ENCODE data around the gene ADCY10. TPM values are rescaled to one million over a fixed set of nuclear protein-coding genes. Genes with fewer than 3 reads are reported as not detected.
A peak's percentile ranks its signal among the peaks of the same experiment; 100 is the strongest.

The ADCY10 gene
- total RNA-seq, 1 donor from 2014 or later = 0.27 TPM

DNA sequence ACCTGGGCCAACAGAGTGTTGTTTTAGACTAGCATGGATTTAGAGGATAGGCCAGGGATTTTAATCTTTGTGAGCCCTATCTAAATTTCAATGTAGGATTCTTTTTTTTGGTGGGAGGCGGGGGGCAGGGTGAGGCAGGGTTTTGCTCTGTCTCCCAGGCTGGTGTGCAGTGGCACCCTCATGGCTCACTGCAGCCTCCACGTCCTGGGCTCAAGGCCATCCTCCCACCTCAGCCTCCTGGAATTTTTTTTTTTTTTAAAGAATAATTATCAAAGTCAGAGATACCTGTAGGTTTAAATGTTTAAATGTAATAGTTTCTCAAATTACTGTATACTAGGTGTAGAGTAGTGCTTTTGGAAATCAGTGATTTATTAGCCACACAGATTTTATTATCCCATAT, 26.3 kb upstream of the ADCY10 start:
- Histone ChIP-seq H3K36me3 (ENCODE audit: insufficient read depth, low read length) (no peaks in the 10 kb centered on the region), H3K4me3 (ENCODE audit: insufficient read depth, low read depth, low read length) (no peak overlapping the region), H2AFZ (ENCODE audit: low read depth, low read length) (no peak overlapping the region), H3K27me3 (ENCODE audit: insufficient read depth, low read length) (no peaks in the 10 kb centered on the region), H4K20me1 (ENCODE audit: insufficient read depth, low read length) (peaks cover 50% of the 10 kb centered on the region), H3K9me3 (ENCODE audit: insufficient read depth, low read depth, low read length) (no peaks in the 10 kb centered on the region), H3K79me2 (ENCODE audit: insufficient read depth, low read length) (peaks cover 88% of the 10 kb centered on the region), H3K4me2 (ENCODE audit: low read length) (no peak overlapping the region), H3K27ac (ENCODE audit: low read depth, low read length) (no peak overlapping the region), H3K9ac (ENCODE audit: low read length) (no peak overlapping the region), H3K4me1 (ENCODE audit: insufficient read depth, low read length) (peaks cover 8% of the 10 kb centered on the region)
- Mint-ChIP-seq H3K9me3 (ENCODE audit: unreplicated experiment) (no peaks in the 10 kb centered on the region), H3K4me3 (ENCODE audit: unreplicated experiment) (no peak overlapping the region), H3K27me3 (ENCODE audit: low read depth, unreplicated experiment) (no peaks in the 10 kb centered on the region), H3K4me1 (ENCODE audit: low read depth, unreplicated experiment) (no peaks in the 10 kb centered on the region), H3K27ac (ENCODE audit: unreplicated experiment) (no peak overlapping the region), H3K36me3 (ENCODE audit: low read depth, unreplicated experiment) (no peaks in the 10 kb centered on the region)
- TF ChIP-seq, protein P1, sequence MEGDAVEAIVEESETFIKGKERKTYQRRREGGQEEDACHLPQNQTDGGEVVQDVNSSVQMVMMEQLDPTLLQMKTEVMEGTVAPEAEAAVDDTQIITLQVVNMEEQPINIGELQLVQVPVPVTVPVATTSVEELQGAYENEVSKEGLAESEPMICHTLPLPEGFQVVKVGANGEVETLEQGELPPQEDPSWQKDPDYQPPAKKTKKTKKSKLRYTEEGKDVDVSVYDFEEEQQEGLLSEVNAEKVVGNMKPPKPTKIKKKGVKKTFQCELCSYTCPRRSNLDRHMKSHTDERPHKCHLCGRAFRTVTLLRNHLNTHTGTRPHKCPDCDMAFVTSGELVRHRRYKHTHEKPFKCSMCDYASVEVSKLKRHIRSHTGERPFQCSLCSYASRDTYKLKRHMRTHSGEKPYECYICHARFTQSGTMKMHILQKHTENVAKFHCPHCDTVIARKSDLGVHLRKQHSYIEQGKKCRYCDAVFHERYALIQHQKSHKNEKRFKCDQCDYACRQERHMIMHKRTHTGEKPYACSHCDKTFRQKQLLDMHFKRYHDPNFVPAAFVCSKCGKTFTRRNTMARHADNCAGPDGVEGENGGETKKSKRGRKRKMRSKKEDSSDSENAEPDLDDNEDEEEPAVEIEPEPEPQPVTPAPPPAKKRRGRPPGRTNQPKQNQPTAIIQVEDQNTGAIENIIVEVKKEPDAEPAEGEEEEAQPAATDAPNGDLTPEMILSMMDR (IDR thresholded peaks at IDR 0.05; ENCODE audit: insufficient read depth, low read depth, low read length) = no peak
- no peak for TF ChIP-seq EZH2 (IDR thresholded peaks at IDR 0.05; ENCODE audit: insufficient read depth, low read length)
- FAIRE-seq (no peak), DNase-seq (ENCODE audit: low read depth) (no peak)

DNA sequence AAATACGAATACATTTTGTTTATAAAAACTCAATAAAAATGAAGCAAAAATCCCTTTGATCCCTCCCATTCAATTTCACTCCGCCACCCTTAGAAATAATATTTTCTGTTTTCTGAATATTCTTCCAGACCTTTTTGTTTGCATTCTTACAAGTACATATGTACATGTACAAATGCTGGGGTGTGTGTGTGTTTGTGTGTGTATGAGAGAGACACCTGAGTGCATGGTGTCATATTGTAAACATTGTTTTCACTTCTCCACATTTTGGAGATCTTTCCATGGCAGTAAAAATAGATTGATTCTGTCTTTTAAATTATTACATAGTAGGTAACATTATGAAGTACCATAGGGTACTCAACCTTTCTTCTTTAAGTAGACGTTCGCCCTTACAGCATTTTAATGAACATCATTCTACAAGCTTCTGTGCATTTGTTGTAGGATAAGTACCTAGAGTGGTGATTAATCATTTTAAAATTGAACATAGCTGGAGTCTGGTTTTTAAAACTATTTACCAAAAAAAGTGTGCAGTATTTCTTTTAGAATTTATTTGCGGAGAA, 24.2 kb upstream of the ADCY10 start:
- no peak for TF ChIP-seq EZH2 (IDR thresholded peaks at IDR 0.05; ENCODE audit: insufficient read depth, low read length)
- TF ChIP-seq, protein P1 (IDR thresholded peaks at IDR 0.05; ENCODE audit: insufficient read depth, low read depth, low read length) = no peak
- Histone ChIP-seq H3K4me3 (ENCODE audit: insufficient read depth, low read depth, low read length) (peak overlapping the region; percentile 84), H3K36me3 (ENCODE audit: insufficient read depth, low read length) (no peaks in the 10 kb centered on the region), H3K27ac (ENCODE audit: low read depth, low read length) (no peak overlapping the region), H3K4me2 (ENCODE audit: low read length) (peak overlapping the region; percentile 99), H3K27me3 (ENCODE audit: insufficient read depth, low read length) (no peaks in the 10 kb centered on the region), H3K4me1 (ENCODE audit: insufficient read depth, low read length) (peaks cover 8% of the 10 kb centered on the region), H3K9ac (ENCODE audit: low read length) (peak overlapping the region; percentile 99), H3K79me2 (ENCODE audit: insufficient read depth, low read length) (peaks cover 88% of the 10 kb centered on the region), H3K9me3 (ENCODE audit: insufficient read depth, low read depth, low read length) (no peaks in the 10 kb centered on the region), H2AFZ (ENCODE audit: low read depth, low read length) (no peak overlapping the region), H4K20me1 (ENCODE audit: insufficient read depth, low read length) (peaks cover 35% of the 10 kb centered on the region)
- DNase-seq (ENCODE audit: low read depth) (no peak), FAIRE-seq (no peak)
- H3K4me3 Mint-ChIP-seq (ENCODE audit: unreplicated experiment) = peak overlapping the region; percentile 96
- H3K4me1 Mint-ChIP-seq (ENCODE audit: low read depth, unreplicated experiment) = peaks cover 9% of the 10 kb centered on the region
- H3K9me3 Mint-ChIP-seq (ENCODE audit: unreplicated experiment) = no peaks in the 10 kb centered on the region
- no peak overlapping the region for H3K27ac Mint-ChIP-seq (ENCODE audit: unreplicated experiment)
- H3K27me3 Mint-ChIP-seq (ENCODE audit: low read depth, unreplicated experiment) = no peaks in the 10 kb centered on the region
- H3K36me3 Mint-ChIP-seq (ENCODE audit: low read depth, unreplicated experiment) = no peaks in the 10 kb centered on the region

DNA sequence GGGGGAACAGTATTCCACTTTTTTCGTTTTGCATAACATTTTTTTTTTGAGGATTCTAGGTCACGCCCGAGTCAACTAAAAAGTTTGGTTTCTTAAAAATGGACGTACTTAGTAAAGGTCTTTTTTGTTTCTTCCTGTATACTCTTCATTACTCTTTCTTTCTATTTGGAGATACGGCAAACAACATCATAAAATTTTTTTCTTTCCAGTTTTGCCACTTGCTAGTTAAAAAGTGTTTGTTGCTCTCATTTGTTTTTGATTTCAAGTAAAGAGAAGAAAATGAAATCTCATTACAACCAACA, 23.7 kb upstream of the ADCY10 start:
- DNase-seq (ENCODE audit: low read depth) = no peak
- Histone ChIP-seq H2AFZ (ENCODE audit: low read depth, low read length) (peak overlapping the region; percentile 96), H3K27me3 (ENCODE audit: insufficient read depth, low read length) (no peaks in the 10 kb centered on the region), H3K79me2 (ENCODE audit: insufficient read depth, low read length) (peaks cover 88% of the 10 kb centered on the region), H3K9me3 (ENCODE audit: insufficient read depth, low read depth, low read length) (no peaks in the 10 kb centered on the region), H3K4me1 (ENCODE audit: insufficient read depth, low read length) (peaks cover 8% of the 10 kb centered on the region), H3K27ac (ENCODE audit: low read depth, low read length) (peak overlapping the region; percentile 99), H3K4me3 (ENCODE audit: insufficient read depth, low read depth, low read length) (peak overlapping the region; percentile 84), H3K9ac (ENCODE audit: low read length) (peak overlapping the region; percentile 99), H3K4me2 (ENCODE audit: low read length) (peak overlapping the region; percentile 99), H3K36me3 (ENCODE audit: insufficient read depth, low read length) (no peaks in the 10 kb centered on the region), H4K20me1 (ENCODE audit: insufficient read depth, low read length) (peaks cover 34% of the 10 kb centered on the region)
- H3K36me3 Mint-ChIP-seq (ENCODE audit: low read depth, unreplicated experiment) = no peaks in the 10 kb centered on the region
- TF ChIP-seq EZH2 (IDR thresholded peaks at IDR 0.05; ENCODE audit: insufficient read depth, low read length) = no peak
- TF ChIP-seq, protein P1 (IDR thresholded peaks at IDR 0.05; ENCODE audit: insufficient read depth, low read depth, low read length) = no peak
- peak overlapping the region; percentile 96 for H3K4me3 Mint-ChIP-seq (ENCODE audit: unreplicated experiment)
- H3K9me3 Mint-ChIP-seq (ENCODE audit: unreplicated experiment) = no peaks in the 10 kb centered on the region
- peak overlapping the region; percentile 86 for H3K27ac Mint-ChIP-seq (ENCODE audit: unreplicated experiment)
- peaks cover 9% of the 10 kb centered on the region for H3K4me1 Mint-ChIP-seq (ENCODE audit: low read depth, unreplicated experiment)
- no peaks in the 10 kb centered on the region for H3K27me3 Mint-ChIP-seq (ENCODE audit: low read depth, unreplicated experiment)
- peak; percentile 5 for FAIRE-seq
